Fibroblast of villous mesenchyme (primary cell): ENCODE measurements around the gene OPRD1. TPM values are rescaled to one million over a fixed set of nuclear protein-coding genes. Genes with fewer than 3 reads are reported as not detected.

ENCODE experiments used
- DNase-seq: peaks from one replicate; pipeline ENCODE4 v3.0.0-alpha.2; 2010; ENCODE audit warnings: low read depth
- H3K4me3 ChIP-seq: 2 replicates; pipeline ENCODE4 v1.5.1; 2011; ENCODE audit warnings: low read depth, mild to moderate bottlenecking, low read length
- total RNA-seq: library from RNA; depleted of rRNA; stranded (reverse); fragments of >200 nt; gene quantifications from 2 replicates; pipeline ENCODE4 v1.2.3, GENCODE V29; 2012
- TF ChIP-seq, protein P1 (sequence below): IDR thresholded peaks from 2 replicates; pipeline ENCODE4 v1.5.1; 2012; ENCODE audit warnings: low read depth, mild to moderate bottlenecking, low read length; ENCODE audit not compliant: insufficient read depth

OPRD1 gene
- total RNA-seq, 1 donor = under 0.01 TPM

DNA sequence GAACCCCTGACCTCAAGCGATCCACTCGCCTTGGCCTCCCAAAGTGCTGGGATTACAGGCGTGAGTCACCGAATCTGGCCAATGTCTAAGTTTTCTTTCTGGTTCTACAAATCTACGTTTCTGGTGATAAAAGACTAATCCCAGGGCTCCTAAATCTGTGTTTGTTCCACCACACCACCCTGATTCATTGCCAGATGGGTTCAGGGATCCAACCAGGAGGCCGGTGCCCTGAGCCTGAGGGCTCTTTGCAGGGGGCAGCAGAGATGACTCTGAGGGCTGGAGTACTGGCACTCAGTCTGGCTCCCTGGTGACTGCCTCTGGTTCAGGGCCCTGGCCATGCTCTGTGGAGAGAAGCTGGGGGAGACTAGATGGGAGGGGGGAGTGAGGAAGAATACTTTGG, 10.5 kb upstream of the OPRD1 start:
- TF ChIP-seq, protein P1, sequence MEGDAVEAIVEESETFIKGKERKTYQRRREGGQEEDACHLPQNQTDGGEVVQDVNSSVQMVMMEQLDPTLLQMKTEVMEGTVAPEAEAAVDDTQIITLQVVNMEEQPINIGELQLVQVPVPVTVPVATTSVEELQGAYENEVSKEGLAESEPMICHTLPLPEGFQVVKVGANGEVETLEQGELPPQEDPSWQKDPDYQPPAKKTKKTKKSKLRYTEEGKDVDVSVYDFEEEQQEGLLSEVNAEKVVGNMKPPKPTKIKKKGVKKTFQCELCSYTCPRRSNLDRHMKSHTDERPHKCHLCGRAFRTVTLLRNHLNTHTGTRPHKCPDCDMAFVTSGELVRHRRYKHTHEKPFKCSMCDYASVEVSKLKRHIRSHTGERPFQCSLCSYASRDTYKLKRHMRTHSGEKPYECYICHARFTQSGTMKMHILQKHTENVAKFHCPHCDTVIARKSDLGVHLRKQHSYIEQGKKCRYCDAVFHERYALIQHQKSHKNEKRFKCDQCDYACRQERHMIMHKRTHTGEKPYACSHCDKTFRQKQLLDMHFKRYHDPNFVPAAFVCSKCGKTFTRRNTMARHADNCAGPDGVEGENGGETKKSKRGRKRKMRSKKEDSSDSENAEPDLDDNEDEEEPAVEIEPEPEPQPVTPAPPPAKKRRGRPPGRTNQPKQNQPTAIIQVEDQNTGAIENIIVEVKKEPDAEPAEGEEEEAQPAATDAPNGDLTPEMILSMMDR = no peak
- H3K4me3 ChIP-seq = no peak overlapping the region
- peak; percentile 22 for DNase-seq

DNA sequence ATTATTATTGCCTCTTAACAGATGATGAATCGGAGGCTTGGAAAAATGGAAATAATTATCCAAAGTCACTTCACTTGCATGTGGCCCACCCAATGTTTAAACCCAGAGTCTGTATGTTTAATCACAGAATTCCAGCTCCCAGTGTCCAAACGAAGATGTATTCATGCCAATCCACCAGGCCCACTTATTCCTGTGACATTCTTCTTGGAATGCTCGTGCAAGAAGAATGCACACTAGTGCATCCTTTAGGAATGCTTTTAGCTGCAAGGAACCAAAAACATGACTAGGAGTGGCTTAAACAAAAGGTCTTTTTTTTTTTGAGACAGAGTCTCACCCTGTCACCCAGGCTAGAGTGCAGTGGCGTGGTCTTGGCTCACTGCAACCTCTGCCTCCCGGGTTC, 8.9 kb upstream of the OPRD1 start:
- TF ChIP-seq, protein P1 = no peak
- no peak for DNase-seq
- no peak overlapping the region for H3K4me3 ChIP-seq

DNA sequence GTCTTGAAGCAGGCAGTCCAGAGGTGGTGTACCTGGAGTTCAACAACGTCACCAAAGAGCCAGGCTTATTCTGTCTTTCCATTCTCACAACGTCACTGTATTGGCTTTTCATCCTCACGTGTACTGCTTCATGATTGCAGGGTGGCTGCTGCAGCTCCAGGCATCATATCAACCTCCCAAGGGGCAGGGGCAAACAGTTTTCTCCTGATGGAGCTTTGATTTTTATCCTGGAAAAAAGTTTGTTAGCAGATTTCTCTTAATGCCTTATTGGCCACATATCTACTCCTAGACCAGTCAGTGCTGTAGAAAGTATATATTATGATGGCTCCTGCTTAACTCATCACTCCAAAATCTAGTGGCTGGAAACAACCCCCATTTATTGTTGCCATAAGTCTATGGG, 8.3 kb upstream of the OPRD1 start:
- no peak for DNase-seq
- TF ChIP-seq, protein P1 = no peak
- H3K4me3 ChIP-seq = no peak overlapping the region

DNA sequence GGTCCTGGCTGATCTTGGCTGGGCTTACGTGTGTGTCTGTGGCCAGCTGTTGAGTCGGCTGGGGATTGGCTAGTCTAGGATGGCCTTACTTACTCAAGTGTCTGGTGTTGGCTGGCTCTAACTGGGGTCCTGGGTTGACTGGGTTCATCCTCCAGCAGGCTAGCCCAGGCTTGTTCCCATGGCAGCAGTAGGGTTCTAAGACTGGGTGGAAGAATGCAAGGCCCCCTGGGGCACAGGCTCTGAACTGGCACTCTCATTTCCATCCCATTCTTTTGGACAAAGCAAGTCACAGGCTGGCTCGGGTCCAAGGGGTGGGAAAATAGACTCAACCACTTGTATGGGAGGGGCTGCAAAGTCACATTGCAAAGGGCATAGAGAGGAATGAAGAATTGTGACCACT, 7.9 kb upstream of the OPRD1 start:
- no peak for DNase-seq
- TF ChIP-seq, protein P1 = no peak
- H3K4me3 ChIP-seq = no peak overlapping the region

DNA sequence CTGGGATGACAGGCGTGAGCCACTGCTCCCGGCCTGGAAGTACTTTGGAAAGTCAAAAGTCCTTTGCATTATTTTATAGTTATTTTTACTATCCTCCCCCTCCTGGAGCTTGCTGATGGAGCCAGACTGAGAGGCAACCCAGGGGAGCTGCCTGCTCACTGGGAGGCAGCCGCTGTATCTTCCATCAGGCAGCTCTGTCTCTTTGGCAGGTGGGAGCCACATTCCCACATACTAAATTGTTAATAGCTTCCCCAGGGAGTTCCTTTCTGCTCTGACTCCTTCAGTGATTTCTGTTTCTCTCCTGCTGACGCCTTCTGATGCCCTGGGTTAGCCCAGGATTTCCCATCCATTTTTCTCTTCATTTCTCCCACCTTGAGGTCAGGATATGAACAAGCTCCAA, 4.9 kb upstream of the OPRD1 start:
- H3K4me3 ChIP-seq = no peak overlapping the region
- TF ChIP-seq, protein P1 = no peak
- DNase-seq = no peak

DNA sequence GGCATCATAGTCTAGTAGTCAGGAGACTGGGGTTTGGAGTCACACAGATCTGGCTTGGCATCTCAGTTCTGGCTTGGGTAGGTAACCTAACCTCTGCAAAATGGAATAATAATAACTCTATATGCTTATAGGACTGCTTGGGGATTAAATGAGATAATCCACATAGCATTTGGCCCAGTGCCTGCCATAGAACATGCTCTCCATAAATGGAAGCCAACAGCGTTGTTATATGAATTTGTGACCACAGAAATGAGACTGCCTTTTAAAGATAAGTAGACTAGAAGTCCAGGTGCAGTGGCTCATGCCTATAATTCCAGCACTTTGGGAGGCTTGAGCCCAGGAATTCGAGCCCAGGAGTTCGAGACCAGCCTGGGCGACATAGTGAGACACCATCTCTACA, 4.0 kb upstream of the OPRD1 start:
- no peak for DNase-seq
- H3K4me3 ChIP-seq = no peak overlapping the region
- TF ChIP-seq, protein P1 = no peak

DNA sequence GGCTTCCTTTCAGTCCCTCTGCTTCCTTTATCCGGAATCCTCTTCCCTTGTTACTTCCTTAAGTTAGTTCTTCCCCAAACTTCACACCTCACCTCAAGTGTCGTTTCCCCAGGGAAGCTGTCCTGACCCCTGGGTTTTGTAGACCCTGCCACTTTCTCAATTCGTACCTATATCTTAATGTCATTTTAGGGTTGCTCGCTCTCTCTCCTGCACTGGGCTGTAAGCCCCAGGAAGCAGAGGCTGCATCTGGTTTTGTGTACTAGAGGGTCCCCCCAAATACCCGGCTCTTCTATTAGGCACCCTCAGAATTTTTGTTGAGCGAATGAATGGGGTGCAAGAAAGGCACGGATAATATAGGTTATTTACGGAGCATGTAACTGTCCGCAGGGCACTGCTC, 603 bp upstream of the OPRD1 start:
- TF ChIP-seq, protein P1 = no peak
- no peak for DNase-seq
- no peak overlapping the region for H3K4me3 ChIP-seq
